Erythroblast (primary cell): ENCODE results near the gene DOCK1.

Source experiments
- GATA1 ChIP-seq: IDR thresholded peaks from 2 replicates; pipeline ENCODE4 v1.6.1; 2011; ENCODE audit warnings: low read depth, mild to moderate bottlenecking, control low read depth, low read length, moderate library complexity
- POLR2A ChIP-seq: IDR thresholded peaks from 2 replicates; pipeline ENCODE4 v1.6.1; 2011; ENCODE audit warnings: mild to moderate bottlenecking, low read length

- TF ChIP-seq POLR2A (no peak), GATA1 (no peak)
These were observed 402.8 kb downstream of the DOCK1 start for GRCh38 chr10:127308031-127308430.
